SIG-M5 treated with dmso at 0.1 percent for 504 hours (cell line): Measurements from ENCODE around the gene PDGFRB.

Experiments
- DNase-seq: peaks from one replicate; lab custom pipeline; 2025; ENCODE audit not compliant: unreplicated experiment; lab: John Stamatoyannopoulos, UW

The PDGFRB gene

DNA sequence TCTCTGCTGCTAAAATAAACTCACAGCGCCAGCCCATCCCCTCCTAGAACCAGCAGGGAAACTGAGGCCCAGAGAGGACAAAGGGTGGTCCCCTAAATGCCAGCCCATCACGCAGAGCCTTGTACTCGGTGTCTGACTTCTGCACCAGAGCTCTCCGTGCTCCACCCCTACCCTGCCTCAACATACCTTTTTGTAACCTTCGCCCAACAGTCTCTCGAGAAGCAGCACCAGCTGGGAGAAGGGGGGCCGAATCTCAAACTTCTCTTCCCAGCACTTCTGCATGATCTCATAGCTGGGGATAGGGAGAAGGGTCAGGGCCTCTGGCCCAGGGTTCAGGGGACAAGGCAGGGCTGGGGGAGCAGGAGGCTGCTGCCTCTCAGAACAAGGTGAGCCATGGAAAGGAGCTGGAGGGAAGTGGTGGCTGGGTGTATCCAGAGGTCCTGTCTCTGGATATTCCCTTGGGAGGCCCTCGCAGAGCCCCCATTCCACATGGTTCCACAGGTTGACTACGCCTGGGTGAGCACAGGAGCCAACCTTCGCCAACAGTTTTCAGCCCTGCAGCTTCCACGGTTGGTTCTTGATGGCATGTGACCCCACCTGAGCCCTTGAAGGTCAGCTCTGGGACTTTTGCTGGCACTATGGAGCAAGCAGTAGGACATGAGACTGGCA lies 37.0 kb downstream of the PDGFRB start:
- DNase-seq: no peak

DNA sequence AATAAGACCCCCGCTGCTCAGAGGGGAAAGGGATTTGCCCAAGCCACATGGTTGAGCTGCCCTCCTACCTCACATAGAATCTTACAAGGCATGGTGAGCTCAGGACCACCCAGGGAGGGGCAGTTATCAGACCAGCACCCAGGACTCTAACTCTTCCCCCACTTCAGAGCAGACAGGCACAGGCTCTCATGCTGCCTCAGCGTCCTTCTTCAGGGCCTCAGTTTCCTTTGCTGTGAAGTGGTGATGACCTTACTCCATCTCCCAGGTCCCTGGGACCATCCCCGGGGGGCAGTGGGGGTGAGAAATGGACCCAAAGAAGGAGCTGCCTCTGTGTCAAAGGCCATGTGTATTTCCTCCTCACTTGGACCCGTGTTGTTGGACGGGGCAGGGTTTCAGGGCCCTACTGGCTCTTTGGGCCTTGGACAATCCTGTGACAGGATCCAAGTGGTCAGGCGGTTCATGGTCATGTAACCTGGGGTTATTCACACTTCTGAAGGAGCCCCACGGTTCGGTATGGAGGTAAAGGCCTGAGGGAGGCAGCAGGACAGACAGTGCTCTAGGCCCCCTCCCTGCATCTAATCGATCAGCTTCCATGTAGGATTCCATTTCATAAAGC lies 37.6 kb downstream of the PDGFRB start:
- DNase-seq: no peak

DNA sequence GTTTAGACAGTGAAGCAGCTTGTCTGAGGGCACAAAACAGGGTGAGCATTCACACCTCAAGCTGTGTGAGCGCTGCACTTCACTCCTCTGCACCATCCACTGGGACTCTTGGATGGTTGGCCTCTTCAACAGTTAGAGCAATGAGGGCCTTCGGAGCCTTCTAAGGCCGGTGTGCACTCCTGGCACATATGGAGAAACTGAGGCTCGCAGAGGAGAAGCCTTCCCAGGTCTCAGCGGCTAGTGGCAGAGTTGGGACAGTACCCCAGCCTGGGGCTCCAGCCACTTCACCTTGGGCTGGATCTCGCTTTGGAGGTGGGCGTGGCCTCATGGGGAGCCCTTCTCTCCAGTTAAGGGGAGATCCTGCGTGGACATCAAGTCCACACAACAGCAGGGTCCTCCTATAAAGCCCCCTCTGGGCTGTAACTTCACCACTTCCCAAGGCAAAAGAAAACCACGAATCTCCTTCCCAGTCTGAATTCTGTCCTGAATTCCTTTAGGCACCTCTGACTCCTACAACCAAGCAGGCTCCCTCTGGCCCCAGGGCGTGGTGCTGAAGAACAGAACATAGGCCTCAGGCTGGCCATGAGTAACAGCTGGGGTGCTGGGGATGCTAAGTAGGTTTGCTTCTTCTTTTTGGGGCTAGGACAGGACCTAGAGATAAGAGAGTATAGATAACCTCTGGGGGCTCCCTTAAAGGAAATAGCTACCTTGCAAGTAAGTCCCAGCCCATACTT lies 38.8 kb downstream of the PDGFRB start:
- DNase-seq: no peak

DNA sequence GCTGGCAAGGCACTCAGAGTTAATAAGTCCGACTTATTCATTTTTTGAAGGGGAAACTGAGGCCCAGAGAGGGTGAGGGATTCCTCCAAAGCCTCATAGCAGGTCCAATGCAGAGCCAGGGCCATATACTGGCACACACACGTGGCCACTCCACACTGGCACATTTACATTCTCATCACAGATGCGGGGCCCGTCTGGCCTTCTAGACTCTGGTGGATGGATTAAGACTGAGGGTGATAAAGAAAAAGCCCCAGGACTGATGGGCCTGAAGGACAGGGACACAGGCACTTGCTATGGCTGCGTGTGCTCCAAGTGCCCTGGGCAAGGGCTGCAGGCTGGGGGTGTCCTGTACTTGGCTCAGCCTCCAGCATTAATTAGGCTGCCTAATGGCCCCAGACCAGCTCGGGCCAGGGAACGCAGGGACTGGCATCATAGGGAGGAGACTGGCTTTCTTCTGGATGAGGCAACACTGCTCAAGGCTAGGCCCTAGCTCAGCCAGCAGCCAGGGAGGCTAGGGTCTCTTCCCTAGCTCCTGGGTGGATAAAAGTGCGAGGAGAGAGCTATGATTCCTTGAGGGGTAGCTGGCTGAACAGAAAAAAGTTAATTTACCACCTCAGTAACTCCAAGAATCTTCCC lies 40.8 kb downstream of the PDGFRB start:
- DNase-seq: no peak

DNA sequence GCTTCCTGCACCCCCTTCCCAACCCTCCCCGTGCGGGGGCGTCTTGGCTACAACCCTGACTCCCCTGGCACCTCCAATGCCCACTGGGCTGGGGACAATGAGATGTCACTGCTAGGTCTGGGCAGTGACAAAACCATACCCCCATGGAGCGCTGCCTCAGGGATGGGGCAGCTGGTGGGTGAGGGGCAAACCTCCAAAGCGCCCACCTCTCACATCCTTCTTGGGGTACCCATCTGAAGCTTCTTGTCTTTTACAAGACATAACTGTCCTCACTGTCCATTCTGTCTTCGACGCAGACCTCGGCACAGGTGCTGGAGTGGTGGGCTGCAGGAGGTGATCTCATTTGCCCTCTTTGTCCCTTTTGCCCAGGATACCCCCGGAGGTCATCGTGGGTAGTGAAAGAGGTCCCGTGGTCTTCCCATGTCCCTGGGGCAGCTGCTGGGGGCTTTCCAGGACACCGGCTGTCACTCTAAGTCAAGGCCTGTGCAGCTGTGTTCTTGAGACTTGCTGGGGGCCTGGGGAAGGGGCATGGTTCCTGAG lies 41.5 kb downstream of the PDGFRB start:
- DNase-seq: no peak

DNA sequence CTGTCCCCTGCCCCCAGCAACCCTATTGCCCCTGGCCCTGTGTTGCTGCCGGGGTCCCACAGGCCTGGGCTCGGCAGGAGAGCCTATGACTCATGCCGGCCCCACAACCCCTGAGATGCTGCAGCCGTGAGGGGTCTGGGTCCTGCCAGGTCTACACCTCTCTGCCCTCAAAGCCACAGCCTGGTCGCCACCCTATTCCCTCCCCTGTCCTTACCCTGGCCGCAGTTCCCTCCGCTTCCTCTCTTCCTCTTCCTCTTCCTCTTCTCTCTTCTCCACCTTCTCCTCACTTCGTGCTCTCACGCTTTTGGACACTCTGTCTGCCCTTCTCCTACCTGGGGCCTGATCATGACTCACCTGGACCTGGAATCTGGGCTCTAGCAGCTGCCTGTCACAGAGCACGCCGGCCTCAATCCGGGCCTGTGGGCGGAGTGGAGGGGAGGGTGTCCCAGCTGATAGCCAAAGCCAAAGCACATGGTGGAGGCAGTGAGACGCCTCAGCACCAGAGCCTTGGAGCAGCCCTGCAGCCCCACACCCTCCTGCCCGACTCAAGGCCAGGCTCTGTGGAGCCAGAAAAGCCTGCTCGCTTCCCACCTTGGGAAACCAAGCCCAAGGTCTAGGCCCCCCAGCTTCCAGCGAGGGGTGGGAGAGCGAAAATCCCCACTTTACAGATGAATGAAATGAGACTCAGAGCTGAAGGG lies 42.4 kb downstream of the PDGFRB start:
- DNase-seq: no peak

DNA sequence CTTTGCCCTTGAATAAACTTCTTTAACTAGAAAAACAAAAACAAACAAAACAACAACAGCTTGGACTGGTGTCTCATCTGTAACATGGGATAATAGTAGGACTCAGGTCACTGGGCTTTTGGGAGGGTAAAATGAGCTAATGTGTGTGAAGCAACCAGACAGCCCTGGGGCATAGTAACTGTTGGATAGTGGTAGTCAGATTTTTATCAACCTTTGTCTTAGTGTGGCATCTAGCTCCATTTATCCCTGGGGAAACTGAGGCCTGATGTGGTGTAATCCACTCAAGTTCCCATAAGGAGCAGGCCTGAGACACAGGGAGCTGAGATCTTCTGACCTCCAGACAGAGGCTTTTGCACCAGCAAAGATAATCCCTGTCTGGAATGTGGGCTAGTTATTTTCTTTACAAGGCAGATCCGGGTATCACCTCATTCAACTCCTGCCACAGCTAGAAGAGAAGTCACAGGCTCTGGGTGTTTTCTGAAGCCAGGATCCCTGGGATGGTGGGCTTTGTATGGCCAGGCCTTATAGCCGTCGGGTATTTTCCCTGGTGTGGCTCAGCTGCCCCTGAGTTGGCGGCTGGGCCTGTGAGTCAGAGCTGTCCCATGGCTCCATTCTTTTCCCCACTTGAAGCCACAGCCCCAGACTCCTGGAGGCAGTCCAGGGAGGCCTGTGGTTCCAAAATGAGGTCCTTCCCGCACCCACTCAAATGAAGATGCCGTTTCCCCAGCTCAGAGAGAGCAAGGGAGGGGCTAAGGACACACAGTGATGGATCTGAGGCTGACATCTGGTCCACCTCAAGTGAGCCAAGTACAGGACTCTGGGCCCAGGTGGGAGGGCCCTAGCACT lies 43.2 kb downstream of the PDGFRB start:
- DNase-seq: no peak

DNA sequence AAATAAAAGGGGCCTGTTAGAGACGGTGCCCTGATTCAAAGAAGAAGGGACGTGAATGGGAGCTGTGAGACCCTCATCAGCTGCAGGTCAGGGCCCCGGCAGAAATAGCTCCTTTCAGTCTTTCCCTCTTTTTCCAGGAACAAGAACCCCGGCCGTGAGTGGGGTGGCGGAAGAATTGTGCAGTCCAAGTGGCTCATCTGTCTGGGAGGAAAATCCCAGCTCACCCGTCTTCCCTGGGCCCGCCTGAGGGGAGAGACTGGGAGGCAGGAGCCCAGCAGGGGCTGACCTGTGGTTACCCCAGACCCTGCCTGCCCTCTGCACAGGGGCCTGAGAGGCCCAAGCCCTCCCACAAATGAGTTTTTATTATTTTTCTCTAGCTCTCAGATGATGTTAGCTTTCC lies 44.5 kb downstream of the PDGFRB start:
- no peak for DNase-seq

DNA sequence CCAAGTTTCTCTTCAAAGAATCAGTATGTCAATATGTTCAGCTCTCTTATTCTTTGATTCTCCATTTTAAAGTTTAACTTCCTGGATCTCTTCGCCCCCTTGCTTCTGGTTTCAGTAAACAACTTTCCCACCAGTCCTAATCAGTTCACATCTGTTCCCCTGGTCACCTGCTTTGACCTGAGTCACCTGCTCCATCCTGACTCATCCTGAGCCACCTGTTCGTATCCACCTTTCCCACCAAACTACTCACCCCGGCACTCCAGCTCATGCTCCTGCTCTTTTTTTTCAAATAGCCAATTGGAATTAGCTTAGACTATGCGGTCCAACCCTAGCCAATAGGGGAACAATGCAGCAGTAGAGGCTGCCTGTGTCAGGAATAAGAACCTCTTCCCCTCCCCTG lies 45.7 kb downstream of the PDGFRB start:
- DNase-seq: no peak

DNA sequence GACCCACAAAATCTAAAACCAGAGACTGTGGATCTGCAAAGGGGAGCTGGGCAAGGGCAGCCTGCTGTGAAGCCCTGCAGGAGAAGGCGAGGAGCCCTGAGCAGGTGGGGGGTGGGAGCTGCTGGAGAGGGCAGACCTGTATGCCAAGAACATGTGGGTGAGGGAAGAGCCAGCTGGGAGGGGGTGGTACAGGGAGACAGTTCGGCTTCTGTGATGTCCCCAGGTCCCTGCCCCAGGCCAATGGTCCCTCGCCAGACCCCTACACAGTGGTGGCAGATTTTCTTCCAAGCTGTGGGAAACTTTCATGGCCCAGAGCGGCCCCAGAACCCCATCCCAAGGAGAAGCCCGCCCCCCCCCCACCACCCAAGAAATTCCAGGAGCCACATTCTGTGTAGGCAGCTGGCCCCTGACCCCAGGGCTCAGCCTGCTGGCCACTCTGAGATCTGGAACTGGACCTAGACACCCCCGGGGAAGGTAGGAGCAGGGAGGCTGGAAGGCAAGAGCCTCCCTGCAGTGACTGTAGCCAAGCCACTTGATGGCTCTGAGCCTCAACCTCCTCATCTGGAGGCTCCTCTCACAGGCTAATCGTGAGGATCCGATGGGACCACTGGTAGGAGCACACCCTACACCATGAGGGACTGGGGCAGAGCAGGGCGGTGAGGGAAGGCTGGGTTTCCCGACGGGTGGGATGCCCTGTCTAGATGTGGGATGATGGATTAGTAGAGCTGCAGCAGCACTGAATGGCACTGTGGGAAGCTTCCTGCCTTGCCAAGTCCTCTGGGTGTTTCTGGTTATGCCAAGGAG lies 46.7 kb downstream of the PDGFRB start:
- no peak for DNase-seq

DNA sequence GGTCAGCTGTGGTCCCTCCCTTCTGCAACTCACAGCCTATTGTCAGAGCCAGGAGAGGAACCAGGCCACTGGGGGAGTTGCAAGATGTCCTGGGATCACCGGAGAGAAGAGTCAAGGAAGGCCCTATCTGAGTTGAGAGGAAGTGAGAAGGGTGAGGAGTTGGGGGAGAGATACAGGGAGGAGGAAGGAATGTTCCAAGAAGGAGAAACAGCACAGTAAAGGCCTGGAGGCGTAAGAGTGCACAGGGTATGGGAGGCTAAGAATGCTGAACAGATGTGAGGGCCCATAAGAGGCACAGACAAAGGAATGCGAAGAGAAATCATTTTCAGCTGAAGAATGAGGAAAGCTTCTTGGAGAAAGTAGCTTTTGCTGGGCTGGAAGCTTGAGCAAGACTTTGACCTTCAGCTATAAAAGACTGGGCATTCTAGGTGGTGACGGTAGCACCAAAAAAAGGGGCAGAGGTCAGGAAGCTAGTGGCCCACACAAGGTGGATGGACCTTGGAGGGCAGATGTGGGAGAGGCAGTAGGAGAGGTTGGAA lies 47.7 kb downstream of the PDGFRB start:
- no peak for DNase-seq

DNA sequence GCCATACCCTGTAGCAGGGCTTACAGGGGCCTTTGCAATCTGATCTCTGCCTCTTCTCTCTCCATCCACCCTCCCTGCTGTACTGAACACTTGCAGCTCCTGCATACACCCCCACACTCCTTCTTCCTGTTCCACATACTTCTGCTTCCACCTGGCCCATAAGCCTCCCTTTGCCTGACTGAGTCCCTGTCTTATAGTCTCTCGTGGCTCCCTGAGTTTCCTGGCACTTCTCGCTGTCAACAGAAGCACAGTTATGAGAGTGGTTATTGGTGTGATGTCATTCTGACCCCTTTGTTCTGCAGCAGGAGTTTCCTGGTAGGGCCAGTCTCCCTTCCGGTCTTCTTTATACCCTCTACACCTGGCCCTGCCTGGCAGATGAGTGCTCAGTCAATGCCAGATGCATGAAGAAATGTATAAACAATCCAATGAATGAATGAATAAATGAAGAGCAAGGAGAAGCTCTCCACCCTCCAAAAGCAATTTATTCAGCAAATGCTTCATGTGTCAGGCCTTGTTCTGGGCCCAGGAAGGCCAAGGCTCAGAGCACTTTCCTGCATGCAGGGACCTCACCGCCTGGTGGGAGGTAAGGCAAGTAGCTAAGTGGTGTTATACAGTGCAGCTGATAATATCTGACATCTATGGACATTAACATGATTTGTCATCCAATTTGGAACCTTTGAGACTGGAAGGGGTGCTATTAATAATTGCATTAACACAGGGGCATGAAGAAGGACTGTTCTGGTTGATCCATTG lies 48.8 kb downstream of the PDGFRB start:
- no peak for DNase-seq

DNA sequence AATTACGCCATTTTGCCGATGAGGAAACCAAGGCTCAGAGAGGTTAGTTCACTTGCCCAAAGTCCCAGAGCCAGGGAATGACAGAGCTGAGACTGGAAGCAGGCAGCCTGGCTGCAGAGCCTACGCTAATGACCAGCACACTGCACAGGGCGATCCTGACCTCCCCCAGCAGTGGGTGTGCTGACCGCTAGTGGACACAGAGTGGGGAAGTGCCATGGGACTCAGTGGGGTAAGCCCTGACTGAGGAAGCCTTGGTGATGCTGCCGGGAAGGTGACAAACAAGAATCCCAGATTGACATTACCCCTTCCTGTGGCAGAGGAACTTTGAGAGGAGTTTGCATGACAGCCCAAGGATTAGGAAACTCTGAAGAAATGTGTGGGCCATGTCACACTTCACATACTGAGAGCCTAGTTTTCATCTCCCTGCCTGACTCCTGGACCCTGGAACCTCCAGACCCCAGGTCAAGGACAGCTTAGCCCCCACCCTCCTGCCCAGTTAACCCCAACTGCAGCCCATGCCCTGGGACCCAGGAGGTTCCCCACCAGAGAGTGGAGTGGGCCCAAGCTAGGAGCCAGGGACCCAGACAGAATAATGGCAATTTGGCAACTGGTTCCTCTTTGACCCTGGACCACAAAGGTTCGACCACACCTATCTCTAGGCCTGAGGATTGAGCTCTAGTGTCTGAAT lies 49.6 kb downstream of the PDGFRB start:
- DNase-seq: no peak

DNA sequence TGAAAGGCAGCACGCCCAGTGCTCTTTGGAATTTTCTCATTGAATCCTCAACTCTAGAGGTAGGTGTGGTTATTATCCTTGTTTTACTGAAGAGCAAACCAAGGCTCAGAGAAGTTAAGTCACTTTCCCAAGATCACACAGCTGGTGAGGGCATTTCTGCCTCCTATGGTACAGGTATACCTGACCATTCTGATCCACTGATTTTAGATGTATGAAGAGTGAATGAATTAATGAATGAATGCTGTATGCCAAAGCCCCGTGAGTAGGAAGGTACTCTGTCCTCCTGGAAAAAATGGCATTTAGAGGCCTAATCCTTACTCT lies 51.1 kb downstream of the PDGFRB start:
- DNase-seq: no peak

DNA sequence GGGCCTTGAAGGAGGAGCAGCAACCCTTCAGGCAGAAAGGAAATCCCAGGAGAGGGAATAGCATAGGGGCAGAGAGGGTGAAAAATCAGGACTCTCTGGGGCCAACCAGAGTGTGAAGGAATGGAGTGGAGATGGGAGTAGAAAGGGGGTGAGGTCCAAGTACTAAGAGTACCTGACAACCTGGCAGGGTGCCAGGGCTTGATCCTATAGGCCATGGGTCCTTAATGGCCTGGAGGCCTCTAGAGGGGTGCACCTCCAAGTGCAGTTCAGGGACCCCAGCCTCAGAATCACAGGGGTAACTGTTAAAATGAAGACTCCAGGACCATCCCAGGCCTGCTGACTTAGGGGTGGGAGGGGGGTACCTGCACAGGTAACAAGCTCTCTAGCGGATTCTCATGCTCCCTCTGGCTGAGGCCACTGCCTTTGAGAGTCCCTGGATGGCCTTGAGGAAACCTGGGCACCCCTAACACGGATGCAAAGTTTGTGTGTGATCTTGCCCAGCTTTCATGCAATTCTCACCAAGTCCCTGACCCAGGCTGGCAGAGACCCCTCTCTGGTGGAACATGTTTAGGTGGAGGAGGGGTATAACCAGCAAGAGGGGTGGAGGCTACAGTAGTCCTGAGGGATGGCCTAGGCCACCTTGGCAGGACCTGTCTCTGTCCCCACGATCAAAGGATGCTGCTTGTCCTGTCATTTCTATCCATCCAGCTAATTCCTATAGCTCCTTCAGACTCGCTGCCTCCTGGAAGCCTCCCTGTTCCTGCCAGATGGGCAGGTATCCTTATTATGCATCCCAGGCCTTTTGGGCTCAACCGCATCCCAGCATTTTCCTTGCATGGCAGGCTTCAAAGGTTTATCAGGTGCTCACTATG lies 51.7 kb downstream of the PDGFRB start:
- no peak for DNase-seq

DNA sequence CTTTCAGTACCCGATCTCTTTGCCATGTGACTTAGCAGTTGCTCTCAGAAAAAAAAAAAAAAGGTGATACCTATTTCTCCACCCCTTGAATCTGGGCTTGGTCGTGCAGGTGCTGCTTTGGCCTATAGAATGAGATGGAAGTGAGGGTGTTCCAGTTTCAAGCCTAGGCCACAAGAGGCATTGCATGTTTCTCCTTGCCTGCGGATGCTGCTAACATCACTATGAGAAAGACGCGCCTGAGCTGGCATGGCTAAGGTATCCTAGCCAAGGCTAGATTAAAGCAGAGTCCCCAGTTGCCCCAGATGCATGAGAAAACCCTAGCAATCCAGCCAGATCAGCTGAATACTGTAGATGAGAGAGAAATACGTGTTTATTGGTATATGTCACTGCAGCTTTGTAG lies 54.6 kb downstream of the PDGFRB start:
- no peak for DNase-seq

DNA sequence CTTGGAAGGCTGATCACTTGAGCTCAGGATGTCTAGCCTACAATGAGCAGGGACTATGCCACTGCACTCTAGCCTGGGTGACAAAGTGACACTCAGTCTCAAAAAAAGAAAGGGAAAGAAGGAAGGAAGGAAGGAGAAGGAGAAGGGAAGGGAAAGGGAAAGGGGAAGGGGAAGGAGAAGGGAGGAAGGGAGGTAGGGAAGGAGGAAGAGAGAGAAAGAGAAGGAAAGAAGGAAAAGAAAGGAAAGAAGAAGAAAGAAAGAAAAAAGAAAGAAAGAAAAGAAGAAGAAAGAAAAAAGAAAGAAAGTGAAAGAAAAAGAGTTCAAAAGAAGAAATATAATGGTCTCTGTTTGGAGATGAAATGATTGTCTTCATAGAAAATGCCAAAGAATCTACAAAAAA lies 58.5 kb downstream of the PDGFRB start:
- DNase-seq: no peak
